ENCODE data around the gene ATG10.

Gene ATG10

DNA sequence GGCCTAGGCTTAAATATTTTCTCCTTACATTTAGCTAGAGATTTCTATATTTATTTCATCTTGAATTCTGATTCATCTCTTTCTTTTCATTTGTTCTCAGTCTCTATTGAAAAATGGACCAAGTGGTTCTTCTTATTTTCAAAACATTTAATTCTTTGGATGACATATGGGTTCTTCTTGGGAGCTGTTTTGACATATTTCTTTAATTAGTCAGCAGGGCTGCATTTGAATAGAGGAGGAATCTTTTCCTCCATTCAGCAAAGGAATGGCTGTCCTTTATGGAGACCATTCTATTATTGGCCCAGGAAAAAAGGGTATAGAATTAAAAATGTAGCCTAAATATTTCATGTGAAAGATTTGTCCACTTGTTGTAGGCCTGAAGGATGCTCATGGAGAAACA lies 196.5 kb downstream of the ATG10 start:
- no peak for DNase-seq

DNA sequence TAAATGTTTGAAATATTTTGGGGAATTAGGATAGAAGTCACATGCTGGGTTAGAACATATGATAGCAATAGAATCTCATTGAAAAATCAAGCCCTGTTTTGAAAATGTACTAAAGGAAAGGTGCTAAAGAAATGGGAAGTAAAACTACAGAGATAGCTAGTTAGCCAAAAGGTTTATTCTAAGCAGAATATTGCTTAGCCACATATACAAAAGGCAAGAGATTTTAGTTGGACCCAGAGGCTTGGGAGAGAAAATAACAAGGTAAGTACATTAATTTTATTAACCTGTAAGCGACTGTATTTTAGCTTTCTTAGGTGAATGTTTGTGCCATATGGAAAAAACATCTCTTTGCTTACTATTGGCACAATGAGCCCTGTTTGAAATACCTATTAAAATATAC lies 198.1 kb downstream of the ATG10 start:
- DNase-seq, result no peak

DNA sequence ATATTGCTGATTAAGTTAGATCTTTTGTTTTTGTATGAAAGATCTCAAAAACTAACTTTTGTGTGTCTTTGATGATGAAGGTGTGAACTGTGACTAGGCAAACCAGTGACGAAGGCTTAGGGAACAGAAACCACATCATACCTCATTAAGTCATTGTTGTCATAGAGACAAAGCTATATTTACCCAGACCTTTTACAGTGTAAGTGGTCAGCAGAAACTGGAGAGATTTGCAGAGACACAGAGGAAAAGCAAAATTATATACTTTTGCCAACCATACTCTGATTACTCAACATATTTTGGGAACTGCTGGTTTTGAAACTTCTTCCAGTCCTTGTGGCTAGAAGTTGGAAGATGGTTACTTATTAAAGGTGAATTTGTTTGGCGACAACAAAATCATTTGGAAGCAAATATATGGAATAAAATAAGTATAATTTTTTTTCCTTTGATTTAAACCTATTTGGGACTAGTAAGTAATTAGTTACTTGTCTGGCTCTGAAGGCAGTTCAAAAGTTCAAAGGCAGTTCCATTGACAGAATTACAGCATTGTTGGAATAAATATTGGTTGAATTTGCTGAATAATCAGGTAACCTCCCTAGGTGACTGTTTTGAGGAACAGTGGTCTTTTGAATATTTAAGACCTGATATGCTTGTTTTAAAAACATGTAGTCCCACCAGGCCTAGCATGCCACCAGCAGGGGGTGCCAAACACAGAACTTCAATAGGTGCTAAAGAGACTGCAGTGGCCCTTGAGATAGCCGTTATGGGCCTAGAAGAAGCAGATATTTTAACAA lies 202.5 kb downstream of the ATG10 start:
- peak; percentile 81 to 83 for DNase-seq

DNA sequence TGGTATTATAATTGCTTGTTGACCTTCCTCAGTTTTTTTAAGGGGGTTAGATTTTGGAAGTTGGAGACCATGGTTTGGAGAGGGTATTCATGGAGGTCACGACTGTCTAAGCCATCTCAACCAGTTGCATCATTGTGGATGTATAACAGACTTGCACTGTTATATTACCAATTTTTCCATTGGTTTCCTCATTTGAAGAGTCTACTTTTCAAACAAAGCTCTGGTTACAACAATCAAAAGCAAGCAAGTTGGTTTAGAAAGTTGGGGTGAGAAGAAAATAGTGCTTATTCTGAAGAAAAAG lies 203.0 kb downstream of the ATG10 start:
- no peak for DNase-seq

DNA sequence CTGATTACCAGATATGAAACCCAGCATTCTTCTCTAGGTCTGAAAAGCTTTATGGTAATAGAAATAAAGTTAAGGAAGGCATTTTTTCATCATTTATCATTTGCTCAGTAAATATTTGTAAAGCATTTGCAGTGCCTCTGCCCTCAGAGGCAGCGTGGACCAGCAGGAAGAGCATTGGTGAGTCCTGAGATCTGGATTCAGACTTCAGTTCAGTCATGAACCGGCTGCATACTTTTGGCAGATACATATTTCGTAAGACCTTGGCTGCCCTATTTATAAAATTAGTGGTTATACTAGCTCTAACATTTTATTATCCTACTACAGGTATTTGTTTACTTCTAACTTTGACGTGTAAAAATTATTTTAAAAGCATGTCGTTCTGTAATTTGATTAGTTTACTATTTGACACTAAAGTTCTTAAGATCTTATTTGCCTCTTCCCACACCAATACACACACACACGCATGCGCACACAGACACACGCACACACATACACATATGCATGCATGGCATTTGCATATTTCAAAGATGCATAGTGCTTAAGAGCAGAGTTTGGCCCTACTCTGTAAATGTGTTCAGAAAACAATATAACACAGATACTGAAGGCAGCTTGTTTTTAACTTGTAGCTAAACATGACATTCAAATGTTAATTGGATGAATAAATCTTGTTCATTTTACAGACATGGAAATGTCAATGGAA lies 204.4 kb downstream of the ATG10 start:
- no peak for DNase-seq

DNA sequence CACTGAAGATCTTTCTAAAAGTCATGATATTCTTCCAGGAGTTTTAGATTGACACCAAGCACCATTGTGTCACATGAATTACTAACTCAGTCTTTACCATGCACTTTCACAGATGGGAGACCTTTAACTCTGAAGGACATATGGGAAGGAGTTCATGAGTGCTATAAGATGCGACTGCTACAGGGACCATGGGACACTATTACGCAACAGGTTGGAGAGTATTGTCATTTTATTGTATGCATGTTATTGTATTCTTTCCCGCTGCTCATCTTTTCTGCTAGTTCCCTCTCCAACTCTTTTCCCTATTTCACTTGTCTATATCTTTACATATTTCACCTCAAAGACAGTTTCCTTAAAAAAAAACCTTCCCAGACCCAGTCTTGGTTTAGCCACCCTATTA lies 206.6 kb downstream of the ATG10 start:
- DNase-seq, result no peak

DNA sequence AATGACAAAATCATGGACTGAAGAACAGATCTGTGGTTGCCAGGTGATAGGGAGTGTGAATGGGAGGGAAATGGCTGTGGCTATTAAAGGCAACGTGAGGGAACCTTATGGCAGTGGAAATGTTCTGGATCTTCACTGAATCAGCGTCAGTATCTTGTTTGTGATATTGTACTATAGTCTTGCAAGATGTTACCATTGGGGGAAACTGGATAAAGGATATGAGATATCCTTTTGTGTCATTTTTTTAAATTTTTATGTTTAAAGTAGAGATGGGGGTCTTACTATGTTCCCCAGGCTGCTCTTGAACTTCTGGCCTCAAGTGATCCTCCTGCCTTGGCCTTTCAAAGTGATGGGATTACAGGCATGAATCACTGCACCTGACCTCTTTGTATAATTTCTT lies 210.8 kb downstream of the ATG10 start:
- no peak for DNase-seq

DNA sequence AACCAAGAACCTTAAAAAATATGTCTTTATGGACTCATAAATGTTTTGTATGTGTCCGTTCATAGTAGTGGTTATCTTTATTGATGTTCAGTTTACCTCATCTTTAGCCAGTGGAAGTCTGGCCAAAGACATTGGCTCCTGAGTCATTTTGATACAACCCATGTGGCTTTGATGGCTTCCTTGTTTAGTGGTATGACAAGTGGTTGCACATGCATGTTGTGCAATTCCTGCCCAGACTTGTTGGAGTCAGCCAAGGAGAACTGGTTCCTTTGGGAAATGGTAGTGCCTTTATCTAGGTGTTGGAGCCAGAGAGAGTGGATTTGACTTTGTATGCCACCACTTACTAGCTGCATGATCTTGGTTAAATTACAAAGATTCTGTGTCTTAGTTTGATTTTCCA lies 212.0 kb downstream of the ATG10 start:
- no peak for DNase-seq

DNA sequence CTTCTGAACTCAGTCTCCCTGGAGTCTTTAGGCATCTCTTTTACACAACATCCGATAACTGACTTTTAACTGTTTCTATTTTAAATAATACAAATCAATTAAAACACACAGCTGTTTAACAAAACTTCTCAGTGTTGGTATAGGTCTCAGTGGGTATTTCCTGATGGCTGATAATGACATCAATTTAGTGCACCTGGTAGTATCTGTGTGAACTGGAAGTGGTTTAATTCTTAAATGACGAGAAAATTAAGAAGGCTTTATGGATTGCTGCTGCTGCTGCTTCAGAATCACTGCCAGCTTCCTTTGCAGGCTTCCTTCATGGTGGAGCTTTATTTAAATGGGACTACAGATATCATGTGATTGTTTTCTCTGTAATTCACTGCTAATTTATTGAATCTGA lies 214.0 kb downstream of the ATG10 start:
- no peak for DNase-seq

DNA sequence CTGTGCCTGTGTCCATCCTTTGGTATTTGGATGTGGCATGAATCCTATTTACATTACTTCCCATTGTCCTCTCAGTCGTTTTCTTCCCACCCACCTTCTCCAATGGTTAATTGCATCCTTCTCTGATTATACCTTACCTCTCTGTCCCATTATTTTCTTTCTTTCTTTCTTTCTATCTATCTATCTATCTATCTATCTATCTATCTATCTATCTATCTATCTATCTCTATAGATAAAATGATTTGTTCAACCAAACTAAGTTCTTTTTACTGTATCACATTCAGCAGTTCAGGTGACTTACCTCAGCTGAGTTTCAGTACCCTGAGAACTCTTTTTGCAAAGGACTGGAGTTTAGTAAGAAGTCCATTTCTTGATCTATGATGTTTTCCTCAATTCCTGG lies 225.7 kb downstream of the ATG10 start:
- no peak for DNase-seq

DNA sequence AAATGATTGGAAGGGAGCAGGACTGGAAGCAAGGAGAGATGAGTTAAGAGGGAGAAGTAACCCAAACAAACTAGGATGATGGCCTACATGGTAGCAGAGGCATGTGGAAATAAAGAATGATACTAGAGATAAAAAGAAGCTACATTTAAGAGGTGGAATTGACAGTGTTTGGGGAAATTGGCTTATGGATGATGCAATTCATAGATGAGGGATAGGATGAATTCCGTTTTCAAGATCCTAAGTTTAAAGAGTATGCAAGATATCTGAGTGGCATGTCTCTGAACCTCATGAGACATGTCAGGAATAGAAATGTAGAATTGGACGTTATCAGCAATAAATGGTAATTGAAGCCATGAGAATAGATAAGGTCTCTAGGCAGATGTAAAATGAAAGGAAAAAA lies 232.7 kb downstream of the ATG10 start:
- no peak for DNase-seq

DNA sequence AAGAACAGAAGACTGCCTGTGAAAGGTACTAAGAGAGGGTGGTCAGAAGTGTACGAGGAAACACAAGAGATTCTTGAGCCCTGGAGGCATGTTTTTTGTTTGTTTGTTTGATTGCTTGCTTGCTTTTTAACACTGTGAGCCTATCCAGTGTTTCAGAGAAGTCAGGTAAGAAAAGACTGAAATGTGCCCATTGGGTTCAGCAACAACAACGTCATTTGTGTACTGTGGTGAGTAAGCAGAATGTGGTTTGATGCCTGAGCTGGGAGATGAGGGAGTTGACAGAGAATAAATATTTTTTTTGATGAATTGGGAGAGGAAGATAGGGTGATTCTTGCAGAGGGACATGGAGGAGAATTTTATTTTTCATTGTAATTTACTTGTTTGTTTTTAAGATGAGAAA lies 233.2 kb downstream of the ATG10 start:
- DNase-seq, result no peak

DNA sequence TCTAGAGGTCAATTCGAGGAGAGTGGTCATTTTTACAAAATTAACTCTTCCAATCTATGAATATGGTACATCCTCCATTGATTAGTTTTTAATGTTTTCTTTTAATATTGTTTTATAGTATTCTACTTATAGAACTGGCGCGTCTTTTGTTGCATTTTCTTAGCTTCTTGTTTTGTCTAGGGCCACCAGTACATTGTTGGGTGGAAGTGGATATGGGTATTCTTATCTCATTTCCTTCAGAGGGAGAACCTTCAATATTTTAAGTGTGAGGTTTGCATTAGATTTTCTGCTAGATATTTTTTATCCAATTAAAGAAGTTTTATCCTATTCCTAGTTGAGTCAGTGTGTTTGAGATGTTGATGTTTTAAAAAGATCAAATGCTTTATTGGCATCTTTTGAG lies 236.5 kb downstream of the ATG10 start:
- no peak for DNase-seq

DNA sequence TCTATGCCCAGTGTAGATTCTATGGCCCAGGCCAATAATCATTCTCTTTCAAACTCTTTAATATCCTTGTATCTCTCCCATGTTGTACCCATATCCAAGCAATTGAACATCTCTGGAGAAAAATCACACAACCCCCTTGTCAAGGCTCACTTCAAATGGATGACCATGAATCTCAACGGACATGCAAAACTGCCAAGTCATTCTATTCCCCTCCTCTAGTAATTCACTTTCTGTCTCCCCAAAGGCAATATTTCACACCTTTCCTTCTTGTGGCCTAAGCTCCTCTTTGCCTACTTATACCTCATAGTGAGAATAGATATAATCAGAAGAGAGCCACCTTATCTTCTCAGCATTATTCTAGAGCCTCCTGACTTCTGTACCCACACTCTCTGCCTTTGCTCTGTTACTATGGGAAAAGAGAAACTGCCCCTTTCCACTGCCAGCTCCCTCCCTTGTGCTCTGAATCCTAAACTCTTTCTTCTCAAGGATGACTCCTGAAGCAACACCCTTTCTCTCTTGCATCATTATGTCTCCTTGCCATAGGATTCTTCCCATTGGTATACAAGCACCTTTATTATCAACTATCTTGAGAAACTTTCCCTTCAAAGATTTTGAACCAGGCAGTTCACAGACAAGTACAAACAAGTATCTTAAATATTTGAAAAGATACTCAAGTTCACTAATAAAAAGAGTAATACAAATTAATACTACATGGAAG lies 240.2 kb downstream of the ATG10 start:
- DNase-seq, result no peak

DNA sequence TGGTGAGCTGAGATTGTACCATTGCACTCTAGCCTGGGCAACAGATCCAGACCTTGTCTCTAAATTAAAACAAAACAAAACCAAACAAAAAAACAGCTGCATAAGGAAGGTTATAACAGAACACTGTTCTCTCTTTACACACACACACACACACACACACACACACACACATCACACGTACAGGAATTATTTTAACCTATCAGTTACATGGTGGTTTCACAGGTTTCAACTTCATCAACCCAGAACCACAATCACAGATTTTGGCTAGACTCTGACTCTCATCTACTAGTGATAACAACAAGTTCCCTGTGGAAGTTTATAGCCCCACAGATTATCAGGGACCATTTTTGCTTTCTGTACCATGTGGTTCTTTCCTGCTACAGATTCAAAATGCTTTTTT lies 246.1 kb downstream of the ATG10 start:
- DNase-seq, result no peak

DNA sequence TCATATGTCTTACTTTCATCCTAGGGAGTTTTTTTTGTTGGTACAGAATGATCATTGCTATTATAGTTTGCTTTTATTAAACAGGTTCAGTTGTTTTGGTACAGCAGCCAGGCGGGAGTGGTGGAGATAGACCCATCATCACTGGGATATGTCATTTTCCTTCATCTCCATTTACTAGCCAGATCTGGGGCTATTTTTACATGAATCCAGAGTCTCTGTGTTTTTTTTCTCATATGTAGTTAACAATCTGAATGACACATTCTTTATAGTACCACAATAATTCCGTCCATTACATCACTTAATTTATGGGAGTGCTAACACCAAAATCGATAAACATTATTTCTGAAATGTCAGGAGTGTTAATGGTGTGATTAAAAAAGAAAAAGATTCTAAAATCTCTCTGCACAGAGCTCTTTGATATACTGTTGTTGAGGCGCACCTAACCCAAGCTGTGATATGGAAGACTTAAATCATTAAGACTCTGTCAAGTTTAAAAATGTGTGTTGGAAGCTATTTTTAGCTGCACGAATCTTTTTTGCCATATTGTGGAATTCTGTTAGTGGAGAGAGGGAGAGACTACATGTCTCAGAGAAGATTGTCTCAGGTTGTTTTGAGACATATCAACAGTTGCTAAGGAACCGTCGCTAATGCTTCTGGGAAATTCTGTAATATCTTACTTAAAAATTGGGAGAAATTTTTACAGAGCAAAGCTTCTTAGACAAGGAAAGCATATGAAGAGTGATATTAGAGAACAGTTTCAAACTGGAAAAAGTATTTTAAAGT lies 246.7 kb downstream of the ATG10 start:
- DNase-seq, result no peak

DNA sequence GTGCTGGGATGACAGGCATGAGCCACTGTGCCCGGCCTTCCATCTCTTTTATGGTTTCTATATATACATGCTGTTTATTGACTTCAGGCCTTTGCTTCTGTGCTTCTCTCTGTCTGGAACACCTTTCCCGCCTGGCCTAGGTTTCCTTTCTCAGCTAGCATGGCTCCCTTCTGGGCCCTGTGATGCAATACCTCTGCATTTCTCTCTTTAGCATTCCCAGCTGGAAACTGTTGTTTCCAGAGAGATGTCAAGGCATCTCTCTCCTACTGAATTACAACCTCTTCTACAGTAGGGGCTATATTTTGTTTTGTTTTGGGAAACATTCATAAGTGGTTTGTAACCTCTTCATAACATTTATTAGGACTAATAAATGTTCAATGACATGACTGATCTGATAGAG lies 249.2 kb downstream of the ATG10 start:
- DNase-seq, result no peak

DNA sequence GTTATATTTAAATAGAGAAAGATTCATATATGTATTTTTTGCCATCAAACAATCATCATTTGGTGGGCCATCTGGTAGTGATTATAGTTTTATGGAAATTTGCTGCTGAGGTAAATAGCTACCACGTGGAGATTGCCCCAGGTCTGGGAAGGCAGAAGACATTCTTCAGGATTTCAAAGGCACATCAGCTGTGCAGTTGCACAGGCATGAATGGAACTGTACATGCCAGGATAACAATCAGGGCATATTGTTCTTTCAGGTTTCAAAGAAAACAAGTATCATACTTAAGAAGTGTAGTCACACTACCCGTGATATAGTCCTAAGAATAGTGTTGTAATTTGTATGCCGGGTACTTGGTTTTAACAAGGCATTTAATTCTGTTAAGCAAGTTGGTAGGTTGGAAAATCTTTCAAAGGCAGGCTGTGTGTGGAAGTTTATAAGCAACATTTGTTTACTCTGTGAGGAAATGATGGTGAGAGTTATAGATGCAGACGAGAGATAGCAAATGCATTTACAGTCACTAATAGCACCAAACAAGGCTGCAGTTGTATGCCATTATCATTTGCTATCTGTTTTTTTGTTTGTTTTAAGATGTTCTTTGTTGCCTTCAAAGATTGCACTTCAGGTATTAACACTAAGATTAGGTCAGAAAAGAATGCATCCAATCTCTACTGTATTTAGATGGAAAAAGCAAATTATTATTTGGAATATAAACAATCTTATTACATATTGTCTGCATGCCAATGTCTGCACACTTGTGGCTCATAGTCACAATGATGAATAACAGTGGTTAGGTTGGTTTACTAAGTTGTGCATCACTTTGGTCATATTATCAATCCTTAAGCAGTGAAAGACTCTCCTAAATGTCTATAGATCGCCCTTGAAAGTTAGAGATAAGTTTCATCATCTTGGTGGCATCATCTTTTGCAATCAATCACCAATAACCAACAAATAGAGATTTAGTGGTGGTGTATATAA lies 251.1 kb downstream of the ATG10 start:
- no peak for DNase-seq

DNA sequence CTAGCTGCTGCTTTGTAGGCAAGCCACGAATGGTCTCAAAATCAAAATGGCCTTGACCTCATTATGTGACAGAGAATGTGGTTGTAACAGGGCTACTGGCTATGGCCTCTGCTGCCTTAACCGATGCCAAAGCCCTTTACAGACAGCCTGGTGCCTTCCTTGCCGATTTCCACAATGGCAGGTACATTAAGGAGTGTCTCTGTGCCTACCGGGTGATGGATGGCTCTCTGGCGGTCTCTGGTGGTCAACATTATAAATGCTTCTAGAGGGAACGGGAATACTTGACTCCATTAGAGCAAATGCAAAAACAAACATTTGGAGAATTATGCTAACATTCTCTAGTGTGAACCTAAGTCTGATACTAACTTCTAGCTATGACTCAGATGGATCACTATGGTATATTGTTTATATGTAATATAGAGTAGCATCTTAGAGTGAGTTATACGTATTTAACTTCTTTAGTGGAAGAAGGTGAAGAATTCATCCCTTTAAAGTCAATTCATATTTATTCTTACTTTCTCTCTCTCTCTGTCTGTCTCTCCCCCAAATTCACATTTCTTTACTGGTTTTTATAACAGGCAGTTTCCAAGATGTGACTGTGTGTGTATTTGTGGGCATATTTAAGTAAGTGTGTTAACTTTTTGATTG lies 253.8 kb downstream of the ATG10 start:
- DNase-seq, result peak; percentile 70 to 71

DNA sequence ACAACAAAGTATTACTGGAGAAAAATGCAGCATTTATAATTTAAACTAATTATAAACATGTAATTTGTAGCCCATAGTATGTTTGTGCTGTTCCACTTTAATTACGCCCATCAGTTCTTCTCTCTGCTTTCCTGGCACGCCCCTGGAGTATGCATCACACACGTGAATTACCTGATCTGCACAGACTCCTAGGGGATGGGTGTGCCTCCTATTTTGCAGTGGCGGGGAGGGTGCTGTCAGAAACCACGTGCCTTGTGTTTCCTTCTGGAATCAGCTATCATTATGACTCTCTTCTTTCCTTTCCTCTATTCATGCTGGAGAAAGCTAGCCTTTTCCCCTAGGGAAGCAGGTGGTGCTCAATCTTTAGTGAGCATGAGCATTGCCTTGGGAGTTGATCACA lies 263.1 kb downstream of the ATG10 start:
- no peak for DNase-seq

DNA sequence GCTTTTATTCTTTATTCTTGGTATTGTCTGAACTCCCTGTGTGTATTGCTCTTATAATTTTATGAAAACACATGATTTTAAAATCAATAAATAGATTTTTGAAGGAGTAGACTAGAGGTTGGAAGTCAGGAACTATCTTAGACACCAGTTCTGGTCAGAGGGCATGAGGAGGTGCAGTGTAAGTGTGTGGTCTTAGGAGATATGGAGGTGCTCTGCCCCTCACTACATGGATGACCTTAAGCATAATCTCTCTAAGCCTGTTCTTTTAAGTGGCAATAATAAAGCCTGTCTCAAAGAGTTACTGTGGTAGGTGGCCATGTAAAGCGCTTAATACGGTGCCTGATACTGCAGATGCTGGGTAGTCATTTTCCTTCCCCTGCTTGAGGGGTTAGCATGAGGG lies 272.3 kb downstream of the ATG10 start:
- DNase-seq, result no peak

Measured in activated T-cell treated with anti-CD3 and anti-CD28 coated beads, Interleukin-2, amount 50 U/mL, for 48 hours (primary cell).